Measurements from ENCODE around the gene SUPT7L. TPM values are rescaled to one million over a fixed set of nuclear protein-coding genes. Genes with fewer than 3 reads are reported as not detected.
"Not testable (repeated sequence)": the region's sequence is repeated elsewhere in the genome, so short reads cannot be mapped to it uniquely, and the experiment has no call there.

SUPT7L gene
- total RNA-seq, 4 donors from 2014 or later, result 18.5 to 23.1 (median 20.7) TPM

DNA sequence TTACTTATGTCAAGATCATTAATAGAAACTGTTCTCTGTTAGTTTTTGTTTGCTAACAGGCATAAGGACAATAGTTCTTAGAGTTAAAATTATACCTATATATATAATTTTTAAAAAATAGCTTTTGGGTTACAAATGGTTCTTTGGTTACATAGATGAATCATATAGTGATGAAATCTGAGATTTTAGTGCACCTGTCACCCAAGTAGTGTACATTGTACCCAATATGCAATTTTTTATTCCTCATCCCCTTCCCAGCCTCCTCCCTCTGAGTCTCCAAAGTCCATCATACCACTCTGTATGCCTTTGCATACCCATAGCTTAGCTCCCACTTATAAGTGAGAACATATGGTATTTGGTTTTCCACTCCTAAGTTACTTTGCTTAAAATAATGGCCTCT is 26.6 kb upstream of the SUPT7L start:
- intact Hi-C loops (cut with DNase I), result no loop called here
- TF ChIP-seq, protein P1, sequence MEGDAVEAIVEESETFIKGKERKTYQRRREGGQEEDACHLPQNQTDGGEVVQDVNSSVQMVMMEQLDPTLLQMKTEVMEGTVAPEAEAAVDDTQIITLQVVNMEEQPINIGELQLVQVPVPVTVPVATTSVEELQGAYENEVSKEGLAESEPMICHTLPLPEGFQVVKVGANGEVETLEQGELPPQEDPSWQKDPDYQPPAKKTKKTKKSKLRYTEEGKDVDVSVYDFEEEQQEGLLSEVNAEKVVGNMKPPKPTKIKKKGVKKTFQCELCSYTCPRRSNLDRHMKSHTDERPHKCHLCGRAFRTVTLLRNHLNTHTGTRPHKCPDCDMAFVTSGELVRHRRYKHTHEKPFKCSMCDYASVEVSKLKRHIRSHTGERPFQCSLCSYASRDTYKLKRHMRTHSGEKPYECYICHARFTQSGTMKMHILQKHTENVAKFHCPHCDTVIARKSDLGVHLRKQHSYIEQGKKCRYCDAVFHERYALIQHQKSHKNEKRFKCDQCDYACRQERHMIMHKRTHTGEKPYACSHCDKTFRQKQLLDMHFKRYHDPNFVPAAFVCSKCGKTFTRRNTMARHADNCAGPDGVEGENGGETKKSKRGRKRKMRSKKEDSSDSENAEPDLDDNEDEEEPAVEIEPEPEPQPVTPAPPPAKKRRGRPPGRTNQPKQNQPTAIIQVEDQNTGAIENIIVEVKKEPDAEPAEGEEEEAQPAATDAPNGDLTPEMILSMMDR (IDR thresholded peaks at IDR 0.05), result no peak
- TF ChIP-seq EP300 (IDR thresholded peaks at IDR 0.05), result no peak
- no peak for TF ChIP-seq POLR2A (IDR thresholded peaks at IDR 0.05; ENCODE audit: low read depth)
- TF ChIP-seq POLR2AphosphoS5 (IDR thresholded peaks at IDR 0.05), result no peak
- Histone ChIP-seq H3K4me1 (no peaks in the 10 kb centered on the region), H3K4me3 (no peak overlapping the region), H3K36me3 (peaks cover 34 to 97% (median 65%) of the 10 kb centered on the region in 4 donors), H3K27me3 (no peaks in the 10 kb centered on the region), H3K27ac (replicated peaks in 1 of 4) (no peak overlapping the region), H3K9me3 (no peaks in the 10 kb centered on the region)
- no peak for DNase-seq (ENCODE audit: extremely low spot score)

- Histone ChIP-seq H3K27me3 (no peaks in the 10 kb centered on the region), H3K36me3 (peaks cover 35 to 97% (median 65%) of the 10 kb centered on the region in 4 donors), H3K9me3 (no peaks in the 10 kb centered on the region), H3K4me3 (no peak overlapping the region), H3K4me1 (no peaks in the 10 kb centered on the region), H3K27ac (replicated peaks in 1 of 4) (no peak overlapping the region)
- intact Hi-C loops (cut with DNase I), result no loop called here
- TF ChIP-seq POLR2A (IDR thresholded peaks at IDR 0.05; ENCODE audit: low read depth), result no peak
- no peak for DNase-seq (ENCODE audit: extremely low spot score)
- 81% methylated on average over 2 of the region's 2 CpGs for WGBS
These were observed 26.0 kb upstream of the SUPT7L start for GRCh38 chr2:27689424-27689823.

DNA sequence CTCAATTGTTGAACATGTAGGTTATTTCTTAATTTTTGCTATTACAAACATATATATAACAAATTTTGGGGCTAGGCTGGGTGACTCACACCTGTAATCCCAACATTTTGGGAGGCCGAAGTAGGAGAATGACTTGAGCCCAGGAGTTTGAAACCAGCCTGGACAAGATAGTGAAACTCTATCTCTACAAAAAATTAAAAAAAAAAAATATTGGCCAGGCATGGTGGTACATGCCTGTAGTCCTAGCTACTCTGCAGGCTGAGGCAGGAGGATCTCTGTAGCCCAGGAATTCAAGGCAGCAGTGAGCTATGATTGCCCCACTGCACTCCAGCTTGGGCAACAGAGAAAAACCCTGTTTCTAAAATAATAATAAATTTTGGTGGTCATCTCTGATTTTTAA is 23.8 kb upstream of the SUPT7L start:
- peaks cover 32 to 94% (median 61%) of the 10 kb centered on the region in 4 donors for H3K36me3 ChIP-seq
- no peak for DNase-seq (ENCODE audit: extremely low spot score)
- TF ChIP-seq, protein P1 (IDR thresholded peaks at IDR 0.05), result no peak
- TF ChIP-seq POLR2AphosphoS5 (IDR thresholded peaks at IDR 0.05), result no peak
- no peak for TF ChIP-seq POLR2A (IDR thresholded peaks at IDR 0.05; ENCODE audit: low read depth)
- no peak for TF ChIP-seq EP300 (IDR thresholded peaks at IDR 0.05)
- no peaks in the 10 kb centered on the region for H3K27me3 ChIP-seq
- WGBS, result 87% methylated on average over 1 of the region's 1 CpG
- H3K9me3 ChIP-seq, result no peaks in the 10 kb centered on the region
- peaks cover 0 to 8% (median 7%) of the 10 kb centered on the region in 4 donors for H3K4me1 ChIP-seq
- no peak overlapping the region for H3K4me3 ChIP-seq
- intact Hi-C loops (cut with DNase I), result no loop called here
- no peak overlapping the region for H3K27ac ChIP-seq (replicated peaks in 1 of 4)

- 94% methylated on average over 3 of the region's 3 CpGs for WGBS
- H3K4me1 ChIP-seq, result peaks cover 0 to 13% (median 7%) of the 10 kb centered on the region in 4 donors
- H3K9me3 ChIP-seq, result no peaks in the 10 kb centered on the region
- no peak for DNase-seq (ENCODE audit: extremely low spot score)
- no peaks in the 10 kb centered on the region for H3K27me3 ChIP-seq
- H3K27ac ChIP-seq (replicated peaks in 1 of 4), result no peak overlapping the region
- TF ChIP-seq POLR2AphosphoS5 (IDR thresholded peaks at IDR 0.05) (no peak), EP300 (IDR thresholded peaks at IDR 0.05) (no peak), POLR2A (IDR thresholded peaks at IDR 0.05; ENCODE audit: low read depth) (no peak)
- TF ChIP-seq, protein P1 (IDR thresholded peaks at IDR 0.05), result no peak
- H3K36me3 ChIP-seq, result peaks cover 32 to 95% (median 68%) of the 10 kb centered on the region in 4 donors
- H3K4me3 ChIP-seq, result no peak overlapping the region
- intact Hi-C loops (cut with DNase I), result no loop called here
These were observed 22.2 kb upstream of the SUPT7L start for GRCh38 chr2:27685577-27685976.

DNA sequence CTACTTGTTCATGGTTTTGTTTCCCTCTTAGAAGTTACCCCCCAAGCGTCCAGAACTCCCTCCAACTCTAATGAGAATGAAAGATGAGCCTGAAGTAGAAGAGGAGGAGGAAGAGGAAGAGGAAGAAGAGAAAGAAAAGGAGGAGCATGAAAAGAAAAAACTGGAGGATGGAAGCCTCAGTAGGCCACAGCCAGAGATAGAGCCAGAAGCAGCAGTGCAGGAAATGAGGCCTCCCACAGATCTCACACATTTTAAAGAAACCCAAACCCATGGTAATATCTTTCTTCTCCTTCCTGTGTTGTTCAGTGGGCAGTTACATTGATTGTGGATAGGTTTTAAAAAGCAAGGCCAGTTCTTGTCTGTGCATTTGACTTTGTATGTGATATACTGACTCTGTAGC is 21.6 kb upstream of the SUPT7L start:
- peaks cover 32 to 95% (median 63%) of the 10 kb centered on the region in 4 donors for H3K36me3 ChIP-seq
- H3K27ac ChIP-seq (replicated peaks in 1 of 4); H3K27me3 ChIP-seq; H3K4me3 ChIP-seq; DNase-seq (ENCODE audit: extremely low spot score); intact Hi-C loops (cut with DNase I); H3K9me3 ChIP-seq: not testable (repeated sequence)
- H3K4me1 ChIP-seq, result peaks cover 0 to 13% (median 7%) of the 10 kb centered on the region in 4 donors
- 96% methylated on average over 1 of the region's 1 CpG for WGBS

Measured in esophagus muscularis mucosa (tissue), 4 donors.